AG10803 (cell line): Measurements from ENCODE around the gene PTK7.
"Not testable (repeated sequence)": the region's sequence is repeated elsewhere in the genome, so short reads cannot be mapped to it uniquely, and the experiment has no call there.

Experiments used
- DNase-seq: peaks from one replicate; pipeline ENCODE4 v3.0.0; 2010; ENCODE audit warnings: low read depth
- H3K4me3 ChIP-seq: 2 replicates; pipeline ENCODE4 v1.5.1; 2011; ENCODE audit warnings: mild to moderate bottlenecking, low read length, control low read depth
- TF ChIP-seq, protein P1 (sequence below): conservative IDR thresholded peaks from 2 replicates; pipeline ENCODE4 v1.5.1; 2011; ENCODE audit warnings: mild to moderate bottlenecking, low read length, control low read depth, inconsistent platforms

The PTK7 gene

DNA sequence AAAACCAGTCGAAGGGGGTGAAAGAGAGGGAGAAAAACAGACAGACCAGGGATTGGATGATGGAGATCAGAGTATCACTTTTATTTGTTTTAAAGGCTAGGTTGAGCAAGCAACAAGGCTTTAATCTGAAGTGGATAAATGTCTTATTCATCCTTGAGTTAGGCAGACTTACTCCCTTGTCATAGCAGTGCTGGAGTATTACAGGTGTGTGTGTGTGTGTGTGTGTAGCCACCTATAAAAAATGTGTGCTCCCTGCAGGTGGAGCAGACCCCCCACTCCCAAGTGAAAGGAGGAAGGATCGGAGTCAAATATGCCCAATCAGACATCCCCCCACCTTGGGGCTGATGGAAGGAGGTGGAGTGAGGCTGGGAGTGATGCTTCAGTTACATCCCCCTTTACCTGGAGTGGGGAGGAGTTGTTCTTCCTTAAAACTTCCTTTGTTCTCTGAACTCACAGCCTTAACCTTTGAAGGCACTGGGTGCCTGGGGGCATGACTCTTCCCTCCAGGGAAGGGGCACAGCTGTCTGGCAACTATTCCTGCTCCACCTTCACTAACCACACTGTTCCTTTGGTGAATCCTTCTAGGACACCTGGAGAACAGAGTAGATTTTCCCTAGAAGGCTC, 27.3 kb downstream of the PTK7 start:
- no peak for DNase-seq
- H3K4me3 ChIP-seq: no peak overlapping the region
- TF ChIP-seq, protein P1, sequence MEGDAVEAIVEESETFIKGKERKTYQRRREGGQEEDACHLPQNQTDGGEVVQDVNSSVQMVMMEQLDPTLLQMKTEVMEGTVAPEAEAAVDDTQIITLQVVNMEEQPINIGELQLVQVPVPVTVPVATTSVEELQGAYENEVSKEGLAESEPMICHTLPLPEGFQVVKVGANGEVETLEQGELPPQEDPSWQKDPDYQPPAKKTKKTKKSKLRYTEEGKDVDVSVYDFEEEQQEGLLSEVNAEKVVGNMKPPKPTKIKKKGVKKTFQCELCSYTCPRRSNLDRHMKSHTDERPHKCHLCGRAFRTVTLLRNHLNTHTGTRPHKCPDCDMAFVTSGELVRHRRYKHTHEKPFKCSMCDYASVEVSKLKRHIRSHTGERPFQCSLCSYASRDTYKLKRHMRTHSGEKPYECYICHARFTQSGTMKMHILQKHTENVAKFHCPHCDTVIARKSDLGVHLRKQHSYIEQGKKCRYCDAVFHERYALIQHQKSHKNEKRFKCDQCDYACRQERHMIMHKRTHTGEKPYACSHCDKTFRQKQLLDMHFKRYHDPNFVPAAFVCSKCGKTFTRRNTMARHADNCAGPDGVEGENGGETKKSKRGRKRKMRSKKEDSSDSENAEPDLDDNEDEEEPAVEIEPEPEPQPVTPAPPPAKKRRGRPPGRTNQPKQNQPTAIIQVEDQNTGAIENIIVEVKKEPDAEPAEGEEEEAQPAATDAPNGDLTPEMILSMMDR: no peak

DNA sequence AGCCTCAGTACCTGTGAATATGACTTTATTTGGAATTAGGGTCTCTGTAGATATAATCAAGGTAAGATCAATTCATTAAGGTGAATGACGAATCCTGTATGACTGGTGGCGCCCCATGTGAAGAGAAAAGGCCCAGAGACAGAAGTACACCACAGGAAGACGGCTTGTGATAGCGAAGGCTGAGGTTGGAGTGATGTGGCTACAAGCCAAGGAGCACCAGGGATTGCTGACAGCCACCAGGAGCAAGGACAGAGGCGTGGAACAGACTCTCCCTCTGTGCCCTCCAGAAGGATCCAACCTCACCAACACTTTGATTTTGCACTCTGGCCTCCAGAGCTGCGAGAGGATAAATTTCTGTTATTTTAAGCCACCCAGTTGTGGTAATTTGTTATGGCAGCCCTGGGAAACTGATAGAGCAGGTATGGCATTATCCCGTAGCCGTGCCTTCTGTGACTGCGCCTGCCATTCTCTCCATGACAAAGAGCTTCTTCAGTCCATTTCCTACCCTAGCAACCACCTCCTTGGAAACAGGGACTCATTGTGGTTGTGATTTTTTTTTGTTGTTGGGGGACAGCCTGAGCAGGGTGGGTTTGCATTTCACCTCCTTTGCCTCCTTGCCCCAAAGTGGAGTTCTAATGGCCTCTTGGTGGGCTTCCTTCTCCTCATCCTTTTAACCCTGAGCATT, 29.6 kb downstream of the PTK7 start:
- H3K4me3 ChIP-seq: no peak overlapping the region
- no peak for DNase-seq
- TF ChIP-seq, protein P1: no peak

DNA sequence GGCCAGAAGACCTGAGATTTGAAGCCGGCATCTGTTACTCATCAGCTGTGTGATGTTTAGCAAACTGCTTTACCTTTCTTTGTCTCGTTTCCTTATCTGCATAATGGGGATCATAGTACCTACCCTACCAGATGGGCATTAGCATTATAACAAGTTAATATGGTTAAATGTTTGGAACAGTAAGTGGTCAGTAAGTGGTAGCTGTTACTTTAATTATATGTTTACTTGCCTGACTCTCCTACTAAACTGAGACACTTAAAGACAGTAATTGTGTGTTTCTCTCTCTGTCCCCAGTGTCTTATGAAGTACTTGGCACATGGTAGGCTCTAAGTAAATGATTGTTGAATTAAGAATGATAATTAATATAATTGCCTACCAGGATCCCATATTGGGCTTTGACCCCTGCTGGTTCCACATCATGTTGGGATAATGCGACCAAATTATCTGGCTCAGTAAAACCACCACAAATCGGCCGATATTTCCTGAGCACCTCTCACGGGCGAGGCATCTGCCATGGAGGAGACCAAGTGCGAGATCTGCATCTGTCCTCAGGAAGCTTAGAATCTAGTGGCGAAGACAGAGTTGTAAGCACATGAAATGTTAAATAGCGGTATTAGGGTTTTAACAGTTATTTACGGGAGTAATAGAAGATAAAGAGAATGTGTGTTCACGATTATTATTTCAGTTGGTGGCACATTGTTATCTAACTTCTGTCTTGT, 31.4 kb downstream of the PTK7 start:
- no peak overlapping the region for H3K4me3 ChIP-seq
- no peak for DNase-seq
- TF ChIP-seq, protein P1: no peak

DNA sequence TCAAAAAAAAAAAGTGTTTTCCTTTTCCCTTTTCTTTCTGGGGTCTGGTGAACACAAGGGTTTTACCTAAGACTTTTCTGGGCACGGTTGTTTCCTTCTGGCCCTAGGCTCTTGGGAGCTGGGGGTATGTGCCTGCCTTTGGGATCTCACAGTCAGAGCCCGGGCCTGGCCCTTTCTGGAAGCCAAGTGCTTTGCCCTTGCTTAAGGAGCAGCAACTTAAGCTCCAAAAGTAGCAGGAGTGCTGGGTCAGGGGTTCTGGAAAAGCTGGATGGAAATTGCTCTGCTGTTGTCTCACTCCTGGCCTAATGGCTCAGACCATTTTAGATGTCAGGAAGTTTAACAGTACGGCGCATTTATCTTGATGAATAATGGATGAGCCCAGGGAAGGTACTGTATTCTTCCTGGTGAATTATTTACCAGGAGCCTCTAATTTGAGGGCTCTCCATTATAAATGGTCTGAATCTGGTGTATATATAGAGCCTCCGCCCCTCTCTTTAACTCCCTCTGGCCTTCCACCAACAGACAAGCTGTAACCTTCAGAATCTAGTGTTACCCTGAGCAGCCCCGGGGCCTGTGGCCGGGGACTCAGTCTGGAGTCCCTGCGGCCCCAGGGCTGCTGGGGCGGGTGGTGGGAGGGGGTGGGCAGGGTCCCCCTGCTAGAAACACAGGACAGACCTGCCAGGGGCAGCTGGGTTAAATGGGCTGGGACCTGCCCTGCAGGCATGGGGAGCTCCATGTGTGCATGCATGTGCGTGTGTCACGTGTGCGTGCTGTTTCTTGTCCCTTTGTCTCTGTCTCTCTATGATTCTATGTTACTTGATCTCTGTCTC, 37.5 kb downstream of the PTK7 start:
- no peak for DNase-seq
- TF ChIP-seq, protein P1: no peak
- no peak overlapping the region for H3K4me3 ChIP-seq

DNA sequence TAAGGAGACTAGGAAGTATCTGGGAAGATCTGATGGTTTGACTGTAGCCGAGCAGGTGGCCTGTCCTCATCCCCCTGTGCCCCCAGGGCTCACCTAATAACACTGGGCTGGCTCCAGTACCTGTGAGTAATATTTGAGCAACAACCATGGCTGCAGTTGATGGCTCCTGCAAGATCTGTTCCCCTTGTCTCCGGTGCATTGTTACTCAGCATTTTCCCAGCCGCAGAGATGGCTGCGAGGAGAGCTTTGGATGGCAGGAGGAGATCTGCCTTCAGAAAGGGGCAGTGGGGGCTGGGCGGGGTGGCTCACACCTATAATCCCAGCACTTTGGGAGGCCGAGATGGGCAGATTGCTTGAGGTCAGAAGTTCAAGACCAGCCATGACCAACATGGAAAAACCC, 39.3 kb downstream of the PTK7 start:
- no peak for DNase-seq
- TF ChIP-seq, protein P1: no peak

DNA sequence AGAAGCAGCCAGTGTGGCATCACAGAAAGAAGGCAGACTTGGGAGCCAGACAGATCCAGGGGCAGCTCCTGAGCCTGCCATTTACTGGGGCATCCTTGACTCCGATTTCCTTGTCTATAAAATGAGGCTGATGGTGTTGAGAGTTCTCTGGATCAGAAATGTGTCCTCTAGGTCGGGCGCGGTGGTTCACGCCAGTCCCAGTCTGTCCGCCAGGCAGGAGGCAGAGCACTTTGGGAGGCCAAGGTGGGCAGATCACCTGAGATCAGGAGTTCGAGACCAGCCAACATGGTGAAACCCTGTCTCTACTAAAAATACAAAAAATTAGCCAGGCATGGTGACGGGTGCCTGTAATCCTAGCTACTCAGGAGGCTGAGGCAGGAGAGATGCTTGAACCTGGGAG, 41.4 kb downstream of the PTK7 start:
- not testable (repeated sequence) for DNase-seq, H3K4me3 ChIP-seq

More for the DNA sequence above, 39.3 kb downstream of the PTK7 start:
- no peak overlapping the region for H3K4me3 ChIP-seq

DNA sequence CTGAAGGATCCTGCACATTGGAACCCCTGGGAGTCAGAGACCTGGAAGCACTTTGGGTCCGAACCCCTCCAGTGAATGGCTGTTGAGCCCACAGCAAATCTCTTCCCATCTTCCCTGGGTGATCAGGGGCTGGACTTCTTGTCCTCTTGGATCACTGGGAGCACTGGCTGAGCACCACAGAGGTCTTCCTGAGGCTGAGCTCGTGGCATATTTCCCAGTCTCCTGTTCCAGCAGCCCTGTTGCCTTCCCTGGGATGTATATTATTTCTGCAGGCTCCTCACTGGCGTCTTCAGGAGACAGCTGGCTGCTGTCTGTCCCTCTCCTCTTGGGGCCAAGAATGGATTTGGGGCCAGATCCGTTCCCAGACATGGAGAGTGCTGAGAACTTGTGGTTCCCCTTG, 43.4 kb downstream of the PTK7 start:
- no peak overlapping the region for H3K4me3 ChIP-seq
- TF ChIP-seq, protein P1: no peak
- no peak for DNase-seq
